ENCODE data around the gene CARD11.

CARD11 gene

DNA sequence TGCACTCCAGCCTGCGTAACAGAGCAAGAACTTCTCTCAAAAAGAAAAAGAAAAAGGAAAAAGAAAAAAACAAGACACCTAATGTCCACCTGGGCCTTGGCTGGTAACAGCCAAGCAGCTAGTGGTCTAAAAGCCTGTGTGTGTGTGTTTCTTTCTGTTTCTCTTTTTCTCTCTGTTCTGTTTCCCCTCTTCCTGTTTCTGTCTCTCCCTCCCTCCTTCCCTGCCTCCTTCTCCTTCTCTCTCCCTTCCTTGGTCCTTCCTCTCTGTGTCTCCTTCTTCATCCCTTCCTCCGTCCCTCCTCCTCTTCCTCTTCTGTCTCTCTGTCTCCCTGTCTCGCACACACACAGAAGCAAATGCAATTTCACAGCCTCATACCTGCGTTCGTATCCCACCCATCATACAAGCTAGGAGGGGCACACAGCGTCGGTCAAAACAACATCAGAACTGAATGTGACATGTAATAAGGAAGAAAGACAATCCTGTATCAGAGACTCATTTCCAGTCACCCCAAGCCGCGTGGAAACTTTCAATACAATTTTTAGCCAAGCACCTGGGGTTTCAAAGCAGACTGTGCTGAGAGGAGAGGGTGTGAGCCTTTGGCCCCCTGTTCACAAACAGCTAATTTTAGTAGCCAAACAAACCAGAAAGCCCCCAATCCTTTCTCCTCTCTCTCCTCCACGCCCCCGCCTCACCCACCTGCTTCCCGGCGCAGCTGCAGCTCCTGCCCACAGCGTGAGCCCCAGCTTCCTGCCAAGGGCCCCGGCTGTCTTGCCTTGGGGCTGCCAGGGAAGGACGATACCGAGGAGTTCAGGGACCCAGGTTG, 149.3 kb downstream of the CARD11 start:
- DNase-seq = peak; percentile 45

DNA sequence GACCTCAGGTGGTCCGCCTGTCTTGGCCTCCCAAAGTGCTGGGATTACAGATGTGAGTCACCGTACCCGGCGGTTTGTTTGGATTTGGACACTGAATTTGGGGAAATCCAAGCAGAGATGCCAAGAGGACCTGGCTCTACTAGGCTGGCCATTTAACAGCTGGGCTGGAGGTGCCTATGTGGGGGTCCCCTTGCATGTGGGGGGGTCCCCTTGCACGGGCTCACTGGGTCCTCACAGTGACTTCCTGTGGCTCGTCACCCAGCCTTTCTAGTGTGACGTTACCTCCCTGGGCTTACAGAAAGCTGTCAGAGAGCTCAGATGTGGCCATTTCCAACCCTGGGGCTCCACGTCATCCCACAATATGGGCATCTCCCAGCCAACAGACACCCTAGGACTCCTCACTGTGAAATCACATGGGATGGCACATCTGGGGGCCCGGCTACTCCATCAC, 150.2 kb downstream of the CARD11 start:
- no peak for DNase-seq

DNA sequence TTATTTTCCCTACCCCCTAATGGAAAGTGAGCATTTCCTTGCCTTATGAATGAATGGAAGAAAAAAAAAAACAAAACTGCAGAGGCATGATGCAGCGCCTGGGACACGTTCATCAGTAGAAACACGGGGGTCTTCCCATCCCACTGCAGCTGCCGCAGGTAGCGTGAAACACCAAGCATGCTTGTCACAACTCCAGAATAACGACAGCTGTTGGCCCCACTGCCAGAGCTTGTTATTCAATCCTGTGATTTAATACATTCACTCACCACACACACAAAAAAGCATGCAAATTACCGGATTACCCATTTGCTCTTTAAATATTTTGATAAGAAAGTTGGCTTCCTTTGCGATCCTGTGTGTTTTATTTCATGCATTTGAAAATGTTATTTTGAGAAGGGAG, 151.1 kb downstream of the CARD11 start:
- DNase-seq = no peak

DNA sequence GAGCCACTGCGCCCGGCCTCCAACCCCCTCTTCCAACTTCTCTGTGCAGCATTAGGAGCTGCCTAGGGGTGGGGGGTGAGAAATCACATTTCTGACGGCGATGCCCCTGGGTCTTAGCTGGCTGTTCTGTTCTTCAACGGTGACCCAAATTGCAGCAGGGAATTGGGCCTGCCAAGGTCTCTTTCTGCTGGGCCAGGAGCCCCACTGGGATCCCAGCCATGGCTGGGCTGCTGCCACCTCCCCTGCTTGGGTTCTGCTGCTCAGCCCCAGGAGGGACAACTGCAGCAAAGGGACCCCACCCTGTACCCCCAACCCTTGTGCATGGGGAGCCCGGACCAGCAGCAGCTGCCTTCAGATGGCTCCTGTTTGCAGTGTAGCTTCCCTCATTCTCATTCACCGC, 155.9 kb downstream of the CARD11 start:
- no peak for DNase-seq

DNA sequence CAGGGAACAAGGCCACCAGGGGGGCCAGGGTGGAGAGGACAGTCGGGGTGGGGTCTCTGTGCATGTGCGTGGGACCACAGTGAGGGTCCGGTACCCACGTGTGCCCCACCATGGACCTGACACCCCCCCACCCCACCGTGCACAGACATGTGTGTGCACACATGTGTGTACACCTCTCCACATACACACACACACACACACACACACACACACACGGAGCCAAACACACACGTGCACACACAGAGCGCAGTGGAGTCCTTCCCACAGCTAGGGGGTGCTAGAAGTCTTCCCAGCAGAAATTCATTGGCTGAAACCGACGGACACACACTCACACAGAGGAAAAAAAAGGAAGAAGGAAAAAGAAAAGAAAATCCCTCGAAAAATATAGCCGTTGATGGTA, 156.8 kb downstream of the CARD11 start:
- DNase-seq = peak; percentile 66

DNA sequence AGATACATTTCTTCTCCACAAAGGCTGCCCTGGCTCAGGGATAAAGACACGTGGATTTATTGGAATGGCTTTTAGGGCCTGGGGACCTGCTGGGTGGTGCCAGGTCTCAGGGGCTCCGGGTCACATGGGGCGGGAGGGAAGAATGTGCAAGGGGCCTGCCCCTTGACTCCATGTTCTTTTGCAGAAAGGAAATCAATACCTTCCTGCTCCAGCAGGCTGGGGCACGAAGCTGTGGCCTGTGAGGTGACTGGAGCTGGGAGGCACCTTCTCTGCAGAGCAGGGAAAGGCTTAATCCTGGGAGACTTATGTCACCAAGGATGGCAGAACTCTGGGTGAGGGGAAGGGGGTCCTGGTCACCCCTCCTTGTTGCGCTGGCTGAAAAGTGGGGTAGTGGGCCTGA, 157.3 kb downstream of the CARD11 start:
- no peak for DNase-seq

DNA sequence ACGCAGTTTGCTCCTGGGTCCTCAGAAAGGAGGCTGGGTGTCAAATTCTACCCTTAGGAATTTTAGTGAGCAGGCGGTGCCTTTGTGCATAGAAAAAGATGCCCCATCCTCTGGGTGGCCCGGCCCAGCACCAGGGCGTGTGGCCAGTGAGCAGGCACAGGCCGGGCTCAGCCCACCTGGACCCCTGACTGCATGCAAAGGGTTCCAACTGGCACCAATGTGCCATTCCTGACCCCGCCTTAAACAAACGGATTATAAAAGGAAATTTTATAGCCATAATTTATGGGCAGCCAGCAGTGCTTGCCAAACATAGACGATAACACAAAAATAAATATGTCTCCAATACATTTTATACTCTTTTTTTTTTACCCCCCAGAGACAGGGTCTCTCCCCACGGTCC, 159.5 kb downstream of the CARD11 start:
- no peak for DNase-seq

DNA sequence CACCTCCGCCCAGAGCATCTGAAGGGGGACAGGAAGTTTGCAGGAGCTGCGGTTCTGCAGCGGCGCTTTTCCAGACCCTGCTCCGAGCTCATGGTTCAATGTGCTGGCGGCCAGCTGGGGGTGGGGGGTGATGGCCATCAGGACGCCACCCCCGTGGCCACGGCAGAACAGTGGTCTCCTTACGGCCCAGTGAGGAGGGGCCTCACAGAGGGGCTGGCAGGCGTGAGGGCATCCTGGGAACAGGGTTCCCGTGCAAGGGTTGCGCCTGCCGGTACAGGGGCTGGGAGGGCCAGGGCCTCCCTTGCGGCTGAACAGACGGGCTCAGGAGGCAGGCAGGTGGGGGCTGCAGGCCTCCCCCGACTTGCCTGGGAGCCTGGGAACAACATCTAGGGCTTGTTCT, 160.6 kb downstream of the CARD11 start:
- DNase-seq = no peak

DNA sequence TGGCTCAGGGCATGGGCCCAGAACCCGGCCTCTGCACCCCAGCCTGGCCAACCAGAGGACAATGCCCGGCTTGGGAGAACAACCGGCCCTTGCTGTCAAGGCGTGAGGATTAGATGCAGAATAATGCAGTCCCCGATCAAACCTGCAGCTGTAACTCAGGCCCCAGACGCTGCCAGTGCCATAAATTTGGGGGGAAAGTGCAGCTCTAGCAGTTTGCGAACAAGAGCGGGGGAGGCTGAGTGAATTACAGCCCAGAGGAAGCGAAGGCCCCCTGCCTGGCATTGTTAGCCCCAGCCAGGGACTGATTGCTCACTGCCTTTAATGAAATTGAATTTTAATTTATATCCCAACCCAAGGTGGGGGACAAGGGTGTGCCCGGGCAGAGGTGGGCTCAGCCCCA, 161.6 kb downstream of the CARD11 start:
- DNase-seq = no peak

DNA sequence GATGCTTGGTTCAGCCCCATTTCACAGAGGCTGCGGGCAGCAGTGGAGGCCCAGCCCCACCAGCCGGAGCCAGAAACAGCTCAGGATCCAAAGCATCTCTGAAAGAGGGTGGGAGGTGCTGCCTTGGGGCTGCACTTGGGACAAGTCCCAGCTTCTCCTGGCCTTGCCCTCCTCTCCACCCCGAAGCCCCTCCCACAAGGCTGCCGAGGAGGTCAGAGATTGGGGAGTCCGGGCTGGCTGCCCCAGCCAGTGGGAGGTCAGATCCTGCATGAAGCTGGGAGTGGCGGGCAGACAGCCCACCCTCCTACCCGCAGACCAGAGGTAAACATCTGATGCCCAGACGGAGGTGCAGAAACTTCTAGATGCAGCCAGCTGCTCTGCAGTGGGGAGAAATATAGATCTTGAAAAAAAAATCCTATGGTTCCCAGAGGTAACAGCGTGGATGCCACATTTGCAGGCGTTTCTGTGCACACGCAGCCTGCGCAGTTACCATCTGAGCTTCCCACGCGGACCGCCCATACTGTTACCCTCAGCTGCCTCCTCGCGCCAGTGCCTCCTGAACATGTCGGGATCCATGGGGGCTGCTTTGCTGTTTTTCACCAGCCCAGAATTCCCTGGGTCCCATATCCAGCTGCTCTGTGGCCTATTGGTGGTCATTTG, 162.7 kb downstream of the CARD11 start:
- no peak for DNase-seq

DNA sequence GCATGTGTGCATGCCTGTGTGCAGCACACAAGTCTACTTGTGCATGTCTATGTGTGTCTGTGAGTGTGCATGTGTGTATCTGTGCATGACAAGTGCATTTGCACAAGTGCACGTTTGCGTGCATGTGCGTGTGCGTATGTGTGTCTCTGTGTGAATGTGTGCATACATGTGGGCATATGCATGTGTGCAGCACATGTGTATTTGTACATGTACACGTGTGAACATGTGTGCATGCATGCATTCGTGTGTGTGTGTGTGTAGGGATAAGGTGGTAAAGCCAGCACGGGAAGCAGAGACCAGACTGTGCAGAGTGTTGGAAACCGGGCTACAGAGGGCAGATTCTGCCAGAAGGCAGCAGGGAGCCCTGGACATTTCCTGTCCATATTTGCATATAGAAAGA, 163.6 kb downstream of the CARD11 start:
- DNase-seq = no peak

DNA sequence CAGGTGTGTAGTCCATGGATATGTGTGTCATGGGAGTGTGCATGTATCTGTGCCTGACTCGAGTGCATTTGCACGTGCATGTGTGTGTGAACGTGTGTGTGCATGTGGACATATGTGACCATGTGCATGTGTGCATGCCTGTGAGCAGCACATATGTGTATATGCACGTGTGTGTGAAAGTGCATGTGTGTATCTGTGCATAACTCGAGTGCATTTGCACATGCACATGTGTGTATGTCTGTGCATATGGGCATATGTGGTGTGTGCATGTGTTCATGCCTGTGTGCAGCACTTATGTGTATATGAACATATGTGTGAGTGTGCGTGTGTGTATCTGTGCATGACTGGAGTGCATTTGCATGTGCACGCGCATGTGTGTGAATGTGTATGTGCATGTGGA, 164.3 kb downstream of the CARD11 start:
- DNase-seq = no peak

DNA sequence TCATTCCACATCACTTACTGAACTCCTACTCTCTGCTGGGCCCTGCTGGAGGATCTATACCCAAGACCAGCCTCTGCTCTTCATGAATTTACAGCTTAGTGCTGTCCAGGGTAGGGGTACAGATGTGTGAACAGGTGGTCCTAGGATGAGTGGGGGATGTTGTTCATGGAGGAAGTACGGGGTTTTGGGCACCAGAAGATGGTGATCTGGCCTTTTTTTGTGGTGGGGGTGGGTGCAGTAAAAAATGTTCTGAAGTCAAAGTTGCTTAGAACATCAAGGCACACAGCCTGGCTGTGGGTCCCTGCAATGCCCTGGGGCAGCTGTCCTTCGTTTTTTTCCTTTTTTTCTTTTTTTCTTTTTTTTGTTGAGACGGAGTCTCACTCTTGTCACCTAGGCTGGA, 165.4 kb downstream of the CARD11 start:
- no peak for DNase-seq

DNA sequence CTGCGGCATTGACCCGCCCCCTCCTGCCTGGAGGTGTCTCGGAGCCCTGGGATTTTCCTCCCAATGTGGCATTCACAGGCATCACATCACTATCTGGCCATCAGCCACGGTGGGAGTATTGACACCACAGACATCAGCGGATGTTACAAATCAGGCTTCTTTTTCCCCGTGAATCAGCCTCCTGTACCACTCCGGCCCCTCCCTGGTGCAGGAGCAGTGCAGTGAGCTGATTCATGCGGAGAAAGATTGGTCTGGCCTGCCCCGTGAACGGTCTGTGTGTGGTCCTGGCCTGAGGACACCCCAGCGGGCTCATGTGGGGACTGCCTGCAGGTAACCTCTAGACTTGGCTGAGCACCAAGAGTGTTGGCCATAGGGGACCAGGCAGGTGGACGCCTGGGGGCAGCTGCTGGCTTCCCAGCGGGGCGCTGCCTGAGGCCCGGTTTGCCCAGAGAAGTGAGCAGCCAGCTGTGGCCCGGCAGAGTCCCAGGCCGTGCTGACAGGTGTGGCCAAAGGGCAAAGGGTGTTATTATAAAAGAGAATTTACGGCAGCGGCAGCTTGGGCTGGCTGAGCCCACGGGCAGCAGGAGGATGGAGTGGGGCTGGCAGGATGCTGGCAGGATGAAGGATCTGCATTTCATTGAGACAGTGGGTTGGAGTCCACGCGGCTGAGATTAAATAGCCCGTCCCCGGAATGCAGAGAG, 167.5 kb downstream of the CARD11 start:
- DNase-seq = no peak

DNA sequence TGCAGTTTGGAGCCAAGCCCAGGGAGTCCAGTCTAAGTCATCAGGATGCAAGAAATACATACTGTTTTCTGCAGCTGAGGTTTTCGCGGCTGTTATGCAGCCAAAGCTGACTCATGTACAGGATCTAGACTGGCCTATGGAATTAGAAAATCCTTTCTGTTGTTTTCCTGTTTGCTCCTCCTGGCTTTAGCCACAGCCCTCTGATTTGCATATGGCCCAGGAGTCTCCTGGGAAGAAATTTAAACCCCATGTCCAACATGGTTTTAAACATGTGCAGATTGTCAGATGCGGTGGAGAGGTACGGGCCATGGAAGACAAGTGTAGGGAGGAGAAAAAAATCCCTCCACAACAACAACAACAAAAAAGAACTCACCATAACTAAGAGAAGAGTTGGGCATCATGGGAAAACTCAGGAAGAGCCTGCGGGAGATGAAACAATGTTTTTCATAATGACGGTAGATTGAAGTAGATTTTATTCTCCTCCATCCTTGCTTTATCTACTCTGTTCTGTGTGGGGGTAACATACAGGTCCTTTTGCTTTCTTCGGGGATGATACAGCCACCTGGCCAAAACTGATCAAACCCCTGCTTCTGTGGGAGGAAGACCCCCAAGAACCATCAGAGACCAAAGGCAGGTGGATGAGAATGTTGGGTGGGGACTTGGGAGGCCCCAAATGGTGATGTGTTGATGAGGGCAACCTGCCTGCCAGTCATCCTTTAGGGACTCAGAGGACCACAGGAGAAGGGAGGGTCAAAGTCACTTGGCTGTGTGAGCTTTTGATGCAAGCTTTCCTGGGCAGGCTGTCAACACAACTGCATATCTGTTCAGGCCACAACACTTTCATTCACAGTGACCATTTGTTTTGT, 169.7 kb downstream of the CARD11 start:
- DNase-seq = no peak

DNA sequence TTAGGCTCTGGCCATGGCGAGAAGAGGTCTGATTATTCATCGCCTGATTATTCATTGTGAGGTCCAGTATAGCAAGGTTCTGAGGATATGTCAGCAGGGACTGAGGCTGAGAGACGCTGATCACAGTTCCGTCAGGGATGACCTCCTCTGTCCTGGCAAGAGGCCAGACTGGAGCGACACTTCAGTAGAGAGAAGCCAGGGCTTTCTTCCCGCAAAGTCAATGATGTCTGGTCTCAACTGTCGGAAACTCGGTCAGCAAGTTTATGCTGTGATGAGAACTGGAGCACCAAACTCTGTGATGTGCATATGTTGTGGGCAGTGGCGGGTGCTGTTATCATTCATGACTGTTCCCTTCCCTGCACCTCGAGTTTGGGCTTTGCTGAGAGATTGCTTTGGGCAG, 170.5 kb downstream of the CARD11 start:
- no peak for DNase-seq

DNA sequence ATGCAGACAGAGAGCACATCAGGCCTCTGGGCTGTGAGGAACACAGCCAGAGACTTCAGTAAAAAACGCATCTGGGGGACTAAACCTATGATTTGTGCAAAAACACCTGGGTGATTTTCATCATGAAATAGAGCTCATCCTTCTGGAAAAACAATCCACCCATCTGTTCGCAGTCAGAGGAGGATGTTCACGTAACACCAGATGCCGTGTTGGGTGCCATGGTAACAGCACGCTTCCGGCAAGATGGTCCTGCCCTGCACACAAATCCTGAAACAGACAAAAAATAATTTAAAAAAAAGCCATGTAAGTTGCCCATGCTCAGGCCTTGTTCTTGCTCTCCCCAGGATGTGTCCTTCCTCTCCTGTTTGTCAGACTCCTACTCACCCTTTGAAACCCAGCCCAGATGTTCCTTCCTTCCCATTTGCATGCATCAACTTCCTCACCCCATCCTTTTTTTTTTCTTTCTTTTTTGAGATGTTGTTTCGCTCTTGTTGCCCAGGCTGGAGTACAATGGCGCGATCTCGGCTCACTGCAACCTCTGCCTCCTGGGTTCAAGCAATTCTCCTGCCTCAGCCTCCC, 171.3 kb downstream of the CARD11 start:
- DNase-seq = no peak

DNA sequence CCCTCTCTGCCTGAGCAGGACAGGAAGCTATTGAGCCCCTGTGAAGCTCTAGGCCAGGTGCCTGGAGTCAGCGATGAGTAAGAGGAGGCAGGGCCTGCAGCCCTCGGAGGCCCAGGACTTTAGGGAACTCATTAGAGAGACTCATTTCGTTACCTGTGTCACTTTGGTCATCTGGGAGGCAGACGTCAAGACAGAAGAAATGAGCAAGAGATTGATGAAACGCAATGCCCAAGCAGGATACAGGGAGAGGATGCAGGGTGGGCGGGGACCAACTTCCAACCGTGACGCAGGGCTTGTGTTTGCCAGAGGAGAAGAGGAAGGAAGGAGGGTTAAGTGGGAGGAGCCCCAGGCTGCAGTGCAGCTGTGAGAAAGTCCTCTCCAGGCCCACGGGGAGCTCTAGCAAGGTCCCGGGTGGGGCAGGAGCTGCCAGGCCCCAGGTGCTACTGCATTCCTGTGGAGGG, 173.2 kb downstream of the CARD11 start:
- DNase-seq = peak; percentile 55

DNA sequence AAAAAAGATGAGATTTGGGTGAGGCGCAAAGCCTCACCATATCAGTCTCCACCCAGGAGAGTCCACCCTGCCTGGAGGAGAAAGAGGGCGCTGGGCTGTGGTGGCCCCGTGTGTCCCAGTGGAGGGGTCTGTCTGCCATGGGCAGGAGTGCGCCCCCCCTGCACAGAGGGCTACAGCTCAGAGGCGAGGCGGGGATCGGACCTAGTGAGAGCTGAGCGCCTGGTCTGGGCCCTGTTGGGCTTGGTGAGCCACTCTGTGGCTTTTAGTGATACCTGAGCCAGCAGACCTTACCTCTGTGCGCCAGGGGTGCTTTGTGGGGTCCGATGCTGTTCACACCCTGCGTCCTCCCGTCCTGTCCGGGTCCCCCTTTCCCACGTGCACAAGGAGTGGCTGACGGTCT, 173.7 kb downstream of the CARD11 start:
- DNase-seq = no peak

DNA sequence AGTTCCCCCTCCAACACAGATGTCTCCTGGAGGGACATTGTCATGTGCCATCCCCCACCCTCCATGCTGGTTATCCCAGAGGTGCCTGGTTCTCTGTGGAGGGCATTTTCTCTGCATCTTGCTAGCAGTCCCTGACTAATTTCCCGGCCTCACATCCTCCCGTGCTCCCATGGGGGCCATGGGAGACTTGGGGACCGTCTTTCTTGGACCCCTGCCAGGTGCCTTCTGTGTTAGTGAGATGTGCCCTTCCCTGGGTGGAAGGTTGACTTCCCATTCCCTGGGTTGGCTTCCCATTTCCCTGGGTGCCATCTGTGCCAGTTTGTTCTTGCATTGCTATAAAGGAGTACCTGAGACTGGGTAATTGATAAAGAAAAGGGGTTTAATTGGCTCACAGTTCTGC, 177.1 kb downstream of the CARD11 start:
- no peak for DNase-seq

DNA sequence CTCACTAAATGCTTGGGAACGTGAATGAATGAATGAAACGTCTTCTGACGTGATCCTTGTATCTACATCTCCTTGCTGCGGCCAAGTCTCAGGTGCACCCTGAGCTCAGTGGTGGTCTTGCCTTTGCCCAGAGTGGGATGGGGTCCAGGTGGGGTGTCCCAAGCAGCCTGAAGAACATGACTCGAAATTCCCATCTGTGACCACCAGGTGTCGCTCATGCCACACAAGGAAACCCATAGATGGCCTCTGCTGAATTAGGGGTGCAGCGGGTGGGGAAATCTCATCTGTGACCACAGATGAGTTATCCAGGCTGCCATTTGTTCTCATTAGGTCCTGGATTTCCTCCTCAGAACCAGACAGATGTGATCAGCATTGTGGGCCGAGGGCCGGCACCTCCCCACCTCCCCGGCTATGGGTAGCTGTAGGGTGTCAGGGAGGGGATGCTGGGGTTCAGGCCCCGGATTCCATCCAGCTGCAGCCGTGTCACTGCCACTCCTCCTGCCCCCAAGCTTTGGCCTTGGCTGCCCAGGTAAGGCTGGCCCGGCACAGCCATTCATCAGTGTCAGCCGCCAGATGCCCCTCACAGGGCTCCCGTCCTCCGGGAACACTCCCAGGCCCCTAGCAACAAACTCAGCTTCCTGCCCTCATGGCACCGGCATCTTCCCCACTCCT, 178.5 kb downstream of the CARD11 start:
- DNase-seq = peak; percentile 81
